Breast epithelium (tissue), 3 donors: ENCODE results near the gene CACNA2D4.

ENCODE experiments used
- POLR2AphosphoS5 ChIP-seq, 3 donors: sonication (generic); formaldehyde crosslinking; IDR thresholded peaks; one replicate each; pipeline ENCODE4 v1.6.1; 2017; ENCODE audit warnings: antibody characterized with exemption in 3 of 3
- TF ChIP-seq, protein P1 (sequence below), 3 donors: fragments of 450-650 bp; IDR thresholded peaks; one replicate each; pipeline ENCODE4 v1.5.1; 2016 to 2017; ENCODE audit warnings: antibody characterized with exemption in 3 of 3, mild to moderate bottlenecking in 3 of 3, moderate library complexity in 3 of 3

- TF ChIP-seq, protein P1, sequence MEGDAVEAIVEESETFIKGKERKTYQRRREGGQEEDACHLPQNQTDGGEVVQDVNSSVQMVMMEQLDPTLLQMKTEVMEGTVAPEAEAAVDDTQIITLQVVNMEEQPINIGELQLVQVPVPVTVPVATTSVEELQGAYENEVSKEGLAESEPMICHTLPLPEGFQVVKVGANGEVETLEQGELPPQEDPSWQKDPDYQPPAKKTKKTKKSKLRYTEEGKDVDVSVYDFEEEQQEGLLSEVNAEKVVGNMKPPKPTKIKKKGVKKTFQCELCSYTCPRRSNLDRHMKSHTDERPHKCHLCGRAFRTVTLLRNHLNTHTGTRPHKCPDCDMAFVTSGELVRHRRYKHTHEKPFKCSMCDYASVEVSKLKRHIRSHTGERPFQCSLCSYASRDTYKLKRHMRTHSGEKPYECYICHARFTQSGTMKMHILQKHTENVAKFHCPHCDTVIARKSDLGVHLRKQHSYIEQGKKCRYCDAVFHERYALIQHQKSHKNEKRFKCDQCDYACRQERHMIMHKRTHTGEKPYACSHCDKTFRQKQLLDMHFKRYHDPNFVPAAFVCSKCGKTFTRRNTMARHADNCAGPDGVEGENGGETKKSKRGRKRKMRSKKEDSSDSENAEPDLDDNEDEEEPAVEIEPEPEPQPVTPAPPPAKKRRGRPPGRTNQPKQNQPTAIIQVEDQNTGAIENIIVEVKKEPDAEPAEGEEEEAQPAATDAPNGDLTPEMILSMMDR (IDR thresholded peaks at IDR 0.05), result no peak
- no peak for TF ChIP-seq POLR2AphosphoS5 (IDR thresholded peaks at IDR 0.05)
Observed at GRCh38 chr12:1880153-1880845, 38.2 kb downstream of the CACNA2D4 start.
